NCI-H82 (cell line): Measurements from ENCODE around the gene HS3ST3B1.

Experiments used
- DNase-seq: peaks from one replicate; lab custom pipeline; 2025; lab: John Stamatoyannopoulos, UW

The HS3ST3B1 gene

GRCh38 chr17:14300575-14301278 is at the start of gene HS3ST3B1:
HS3ST3B1 (plus strand) TSS chr17:14301081; CDS start chr17:14301519, 438 bp downstream.
- peak; percentile 100 for DNase-seq

GRCh38 chr17:14261406-14261805 is 39.5 kb upstream of the HS3ST3B1 start:
- peak; percentile 55 for DNase-seq

GRCh38 chr17:14268264-14268663 is 32.6 kb upstream of the HS3ST3B1 start:
- peak; percentile 28 for DNase-seq

GRCh38 chr17:14269473-14269872 is 31.4 kb upstream of the HS3ST3B1 start:
- DNase-seq, result no peak

GRCh38 chr17:14270508-14270907 is 30.4 kb upstream of the HS3ST3B1 start:
- peak; percentile 71 for DNase-seq

- no peak for DNase-seq
These were observed 24.2 kb upstream of the HS3ST3B1 start for GRCh38 chr17:14276535-14277250.

GRCh38 chr17:14281530-14281929 is 19.4 kb upstream of the HS3ST3B1 start:
- no peak for DNase-seq

GRCh38 chr17:14282726-14283125 is 18.2 kb upstream of the HS3ST3B1 start:
- no peak for DNase-seq

- no peak for DNase-seq
These were observed 11.7 kb upstream of the HS3ST3B1 start for GRCh38 chr17:14289162-14289561.

GRCh38 chr17:14294876-14295275 is 6.0 kb upstream of the HS3ST3B1 start:
- DNase-seq, result peak; percentile 37

- DNase-seq, result no peak
These were observed 5.2 kb upstream of the HS3ST3B1 start for GRCh38 chr17:14295676-14296075.

- peak; percentile 17 for DNase-seq
These were observed 4.5 kb upstream of the HS3ST3B1 start for GRCh38 chr17:14296166-14296910.

- DNase-seq, result peak; percentile 51
These were observed 3.6 kb upstream of the HS3ST3B1 start for GRCh38 chr17:14297161-14297851.

GRCh38 chr17:14298221-14298946 is 2.5 kb upstream of the HS3ST3B1 start:
- peak; percentile 33 for DNase-seq

- DNase-seq, result no peak
These were observed 2.0 kb upstream of the HS3ST3B1 start for GRCh38 chr17:14298947-14299279.

- DNase-seq, result peak; percentile 46
These were observed 1.4 kb upstream of the HS3ST3B1 start for GRCh38 chr17:14299280-14300141.

GRCh38 chr17:14301279-14302090 is 604 bp downstream of the HS3ST3B1 start:
- peak; percentile 60 for DNase-seq

GRCh38 chr17:14302091-14302430 is 1.2 kb downstream of the HS3ST3B1 start:
- DNase-seq, result peak; percentile 50

- peak; percentile 88 for DNase-seq
These were observed 1.7 kb downstream of the HS3ST3B1 start for GRCh38 chr17:14302431-14303099.
